Measurements from ENCODE around the gene MEF2C. TPM values are rescaled to one million over a fixed set of nuclear protein-coding genes. Genes with fewer than 3 reads are reported as not detected.
"Not testable (repeated sequence)": the region's sequence is repeated elsewhere in the genome, so short reads cannot be mapped to it uniquely, and the experiment has no call there.

MEF2C gene
- total RNA-seq, 2 donors from 2014 or later: 7.3 to 26.9 TPM

GRCh38 chr5:88860501-88860900 is 22.5 kb downstream of the MEF2C start:
- no peak overlapping the region for H3K9ac ChIP-seq (ENCODE audit: low read depth in 2 of 2, low read length in 2 of 2)
- no peaks in the 10 kb centered on the region for H3K4me1 ChIP-seq
- no peak overlapping the region for H3K4me3 ChIP-seq
- no peaks in the 10 kb centered on the region for H3K36me3 ChIP-seq
- DNase-seq: no peak
- H3K27ac ChIP-seq: no peak overlapping the region
- no peaks in the 10 kb centered on the region for H3K27me3 ChIP-seq
- no peak for TF ChIP-seq CTCF (IDR thresholded peaks at IDR 0.05)
- H3K9me3 ChIP-seq: no peaks in the 10 kb centered on the region
- intact Hi-C loops (cut with DNase I): no loop called here

GRCh38 chr5:88858392-88858791 is 24.6 kb downstream of the MEF2C start:
- intact Hi-C loops (cut with DNase I): no loop called here
- H3K27me3 ChIP-seq: no peaks in the 10 kb centered on the region
- no peak for DNase-seq
- no peak for TF ChIP-seq CTCF (IDR thresholded peaks at IDR 0.05)
- H3K9ac ChIP-seq (ENCODE audit: low read depth in 2 of 2, low read length in 2 of 2): no peak overlapping the region
- H3K9me3 ChIP-seq: no peaks in the 10 kb centered on the region
- H3K36me3 ChIP-seq: no peaks in the 10 kb centered on the region
- H3K4me3 ChIP-seq: no peak overlapping the region
- H3K27ac ChIP-seq: no peak overlapping the region
- no peaks in the 10 kb centered on the region for H3K4me1 ChIP-seq

GRCh38 chr5:88856381-88856780 is 26.6 kb downstream of the MEF2C start:
- DNase-seq; H3K27ac ChIP-seq; H3K36me3 ChIP-seq; H3K27me3 ChIP-seq; intact Hi-C loops (cut with DNase I); H3K4me1 ChIP-seq; H3K9me3 ChIP-seq; H3K4me3 ChIP-seq; H3K9ac ChIP-seq (ENCODE audit: low read depth in 2 of 2, low read length in 2 of 2): not testable (repeated sequence)

GRCh38 chr5:88854769-88855168 is 28.2 kb downstream of the MEF2C start:
- H3K27ac ChIP-seq: no peak overlapping the region
- H3K4me3 ChIP-seq: no peak overlapping the region
- no peaks in the 10 kb centered on the region for H3K36me3 ChIP-seq
- no peaks in the 10 kb centered on the region for H3K4me1 ChIP-seq
- TF ChIP-seq CTCF (IDR thresholded peaks at IDR 0.05): no peak
- DNase-seq: no peak
- H3K27me3 ChIP-seq: no peaks in the 10 kb centered on the region
- H3K9me3 ChIP-seq: no peaks in the 10 kb centered on the region
- intact Hi-C loops (cut with DNase I): no loop called here
- H3K9ac ChIP-seq (ENCODE audit: low read depth in 2 of 2, low read length in 2 of 2): no peak overlapping the region

GRCh38 chr5:88847420-88847819 is 35.6 kb downstream of the MEF2C start:
- no peak overlapping the region for H3K27ac ChIP-seq
- DNase-seq: no peak
- H3K4me3 ChIP-seq: no peak overlapping the region
- intact Hi-C loops (cut with DNase I): no loop called here
- no peaks in the 10 kb centered on the region for H3K36me3 ChIP-seq
- TF ChIP-seq CTCF (IDR thresholded peaks at IDR 0.05): no peak
- H3K4me1 ChIP-seq: no peaks in the 10 kb centered on the region
- H3K27me3 ChIP-seq: no peaks in the 10 kb centered on the region
- no peak overlapping the region for H3K9ac ChIP-seq (ENCODE audit: low read depth in 2 of 2, low read length in 2 of 2)
- H3K9me3 ChIP-seq: no peaks in the 10 kb centered on the region

GRCh38 chr5:88846434-88846833 is 36.5 kb downstream of the MEF2C start:
- H3K27me3 ChIP-seq: no peaks in the 10 kb centered on the region
- no peak overlapping the region for H3K9ac ChIP-seq (ENCODE audit: low read depth in 2 of 2, low read length in 2 of 2)
- no peak for DNase-seq
- H3K9me3 ChIP-seq: no peaks in the 10 kb centered on the region
- H3K4me3 ChIP-seq: no peak overlapping the region
- intact Hi-C loops (cut with DNase I): no loop called here
- no peaks in the 10 kb centered on the region for H3K36me3 ChIP-seq
- no peak overlapping the region for H3K27ac ChIP-seq
- H3K4me1 ChIP-seq: no peaks in the 10 kb centered on the region
- TF ChIP-seq CTCF (IDR thresholded peaks at IDR 0.05): no peak
